Nephron (organoid): ENCODE results near the gene NOL12.

Experiments used
- H3K27ac Mint-ChIP-seq, 3 experiments: 2 replicates each; pipeline ENCODE4 v1.8.0; 2020; ENCODE audit warnings: mixed read lengths in 3 of 3, mild to moderate bottlenecking in 2 of 3, moderate library complexity in 1 of 3
- H3K27me3 Mint-ChIP-seq: 2 replicates; pipeline ENCODE4 v1.8.0; 2021; ENCODE audit warnings: low read depth, mild to moderate bottlenecking, moderate library complexity, mixed read lengths
- H3K36me3 Mint-ChIP-seq: 2 replicates; pipeline ENCODE4 v1.8.0; 2020; ENCODE audit warnings: low read depth, mixed read lengths
- H3K4me1 Mint-ChIP-seq: 2 replicates; pipeline ENCODE4 v1.8.0; 2020; ENCODE audit warnings: mixed read lengths
- H3K4me3 Mint-ChIP-seq, 3 experiments: 2 replicates each; pipeline ENCODE4 v1.8.0; 2020; ENCODE audit warnings: mild to moderate bottlenecking in 3 of 3, mixed read lengths in 3 of 3, moderate library complexity in 2 of 3
- H3K9me3 Mint-ChIP-seq: 2 replicates; pipeline ENCODE4 v1.8.0; 2020; ENCODE audit warnings: mixed read lengths
- CTCF ChIP-seq, 3 experiments: fragments of 200-600 bp; sonication (generic); IDR thresholded peaks; one replicate each; pipeline ENCODE4 v1.5.0; 2021; ENCODE audit warnings: antibody characterized with exemption in 3 of 3; ENCODE audit not compliant: unreplicated experiment in 3 of 3

Gene NOL12

GRCh38 chr22:37705205-37705604 is 19.1 kb downstream of the NOL12 start:
- no peak for TF ChIP-seq CTCF (IDR thresholded peaks at IDR 0.05; ENCODE audit: unreplicated experiment in 3 of 3)
- no peaks in the 10 kb centered on the region for H3K27me3 Mint-ChIP-seq
- H3K9me3 Mint-ChIP-seq: no peaks in the 10 kb centered on the region
- H3K36me3 Mint-ChIP-seq: peaks cover 24% of the 10 kb centered on the region
- no peaks in the 10 kb centered on the region for H3K4me1 Mint-ChIP-seq
- H3K4me3 Mint-ChIP-seq: no peak overlapping the region
- no peak overlapping the region for H3K27ac Mint-ChIP-seq

GRCh38 chr22:37708580-37709444 is 22.7 kb downstream of the NOL12 start:
- Mint-ChIP-seq H3K36me3 (peaks cover 21% of the 10 kb centered on the region), H3K27ac (no peak overlapping the region), H3K4me1 (no peaks in the 10 kb centered on the region), H3K4me3 (no peak overlapping the region), H3K27me3 (no peaks in the 10 kb centered on the region), H3K9me3 (no peaks in the 10 kb centered on the region)
- no peak for TF ChIP-seq CTCF (IDR thresholded peaks at IDR 0.05; ENCODE audit: unreplicated experiment in 3 of 3)

GRCh38 chr22:37709445-37709765 is 23.3 kb downstream of the NOL12 start:
- Mint-ChIP-seq H3K4me1 (no peaks in the 10 kb centered on the region), H3K9me3 (no peaks in the 10 kb centered on the region), H3K27ac (no peak overlapping the region), H3K4me3 (no peak overlapping the region), H3K27me3 (no peaks in the 10 kb centered on the region), H3K36me3 (peaks cover 18% of the 10 kb centered on the region)
- no peak for TF ChIP-seq CTCF (IDR thresholded peaks at IDR 0.05; ENCODE audit: unreplicated experiment in 3 of 3)

GRCh38 chr22:37710675-37711074 is 24.5 kb downstream of the NOL12 start:
- Mint-ChIP-seq H3K9me3 (no peaks in the 10 kb centered on the region), H3K4me3 (no peak overlapping the region), H3K36me3 (peaks cover 12% of the 10 kb centered on the region), H3K27me3 (no peaks in the 10 kb centered on the region), H3K4me1 (no peaks in the 10 kb centered on the region), H3K27ac (no peak overlapping the region)
- TF ChIP-seq CTCF (IDR thresholded peaks at IDR 0.05; ENCODE audit: unreplicated experiment in 3 of 3): no peak

- Mint-ChIP-seq H3K4me1 (no peaks in the 10 kb centered on the region), H3K9me3 (no peaks in the 10 kb centered on the region), H3K27me3 (no peaks in the 10 kb centered on the region), H3K36me3 (peaks cover 6% of the 10 kb centered on the region), H3K27ac (no peak overlapping the region), H3K4me3 (no peak overlapping the region)
- TF ChIP-seq CTCF (IDR thresholded peaks at IDR 0.05; ENCODE audit: unreplicated experiment in 3 of 3): no peak
Measured at GRCh38 chr22:37711490-37711889, 25.3 kb downstream of the NOL12 start.

GRCh38 chr22:37713761-37714160 is 27.6 kb downstream of the NOL12 start:
- H3K9me3 Mint-ChIP-seq: no peaks in the 10 kb centered on the region
- no peak for TF ChIP-seq CTCF (IDR thresholded peaks at IDR 0.05; ENCODE audit: unreplicated experiment in 3 of 3)
- peaks cover 3% of the 10 kb centered on the region for H3K27me3 Mint-ChIP-seq
- no peaks in the 10 kb centered on the region for H3K4me1 Mint-ChIP-seq
- no peak overlapping the region for H3K4me3 Mint-ChIP-seq
- H3K27ac Mint-ChIP-seq: no peak overlapping the region
- peaks cover 13% of the 10 kb centered on the region for H3K36me3 Mint-ChIP-seq
